HG03571 (cell line): ENCODE data around the gene AFF3.

Experiments
- ATAC-seq: cut with Tn5 transposase; IDR thresholded peaks from one replicate; pipeline ENCODE4 v1.9.1; 2021; ENCODE audit not compliant: unreplicated experiment

AFF3 gene

DNA sequence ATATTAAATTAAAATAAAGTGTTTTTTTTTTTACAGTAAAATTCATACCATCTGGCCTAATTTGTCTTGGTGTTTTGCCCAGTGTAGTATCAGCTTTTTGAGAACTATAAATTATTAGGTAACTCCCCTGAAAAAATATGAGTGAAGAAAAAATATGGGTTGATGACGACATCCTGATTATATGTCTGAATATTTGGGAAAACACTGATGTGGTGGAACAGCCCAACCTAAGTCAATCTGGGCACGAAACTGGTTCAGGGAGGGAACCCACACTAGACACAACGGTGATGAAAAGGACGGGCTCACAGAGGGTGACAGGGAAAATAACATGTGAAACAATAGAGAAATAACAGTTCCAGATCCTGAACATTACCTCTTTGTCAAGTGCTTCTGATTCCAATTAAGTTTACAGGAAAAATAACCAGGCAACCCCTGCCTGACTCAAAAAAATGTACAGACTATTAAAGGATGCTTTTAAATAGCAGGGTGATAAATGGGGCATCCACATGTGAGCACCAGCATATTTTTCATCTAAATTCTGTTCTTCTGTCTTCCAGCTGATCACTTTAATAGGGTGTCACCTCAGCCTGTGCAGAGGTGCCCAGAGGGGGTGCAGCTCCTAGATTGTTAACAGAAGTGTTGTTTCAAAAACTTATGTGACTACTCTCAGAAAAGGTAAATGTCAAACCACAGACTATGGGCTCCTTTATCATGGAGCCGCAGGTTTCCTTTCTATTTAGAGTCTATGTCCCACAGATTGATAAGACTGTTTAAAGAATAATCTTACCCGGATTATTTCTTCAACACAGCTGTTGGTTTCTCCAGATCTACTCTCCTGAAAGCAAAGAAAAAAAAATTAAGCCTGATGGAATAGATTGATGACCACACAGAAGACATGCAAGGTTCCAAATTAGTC lies 305.4 kb downstream of the AFF3 start:
- ATAC-seq, result no peak

- no peak for ATAC-seq
Observed at GRCh38 chr2:99834426-99834825, 308.0 kb downstream of the AFF3 start.

DNA sequence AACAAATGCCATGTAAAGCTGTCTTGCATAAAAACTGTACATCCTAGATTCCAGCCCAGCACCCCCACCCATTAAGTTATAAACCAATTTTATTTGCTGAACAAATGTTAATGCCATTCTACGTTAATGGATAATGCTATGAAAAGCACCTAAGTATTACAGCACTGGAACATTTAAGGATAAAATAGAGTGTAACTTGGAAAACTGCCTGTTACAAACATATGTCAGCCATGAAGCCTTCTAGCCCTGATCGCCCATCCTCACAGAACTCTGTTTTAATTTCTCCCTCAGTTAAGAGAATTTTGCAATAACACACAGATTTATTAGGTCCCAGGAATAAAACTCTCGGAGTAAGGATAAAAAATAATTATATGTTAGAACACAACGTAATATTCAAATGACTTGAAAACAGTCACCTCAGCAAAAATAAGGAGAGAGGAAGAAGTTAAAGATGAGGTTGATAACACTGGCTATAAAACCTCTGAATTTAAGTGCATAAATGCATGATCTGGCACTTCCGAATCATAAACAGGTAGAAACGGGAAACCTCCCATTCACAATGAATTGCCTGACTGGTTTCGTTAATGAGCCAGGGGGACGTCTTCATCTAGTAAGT lies 308.7 kb downstream of the AFF3 start:
- ATAC-seq, result no peak

GRCh38 chr2:99832926-99833325 lies 309.5 kb downstream of the AFF3 start:
- ATAC-seq, result no peak

- no peak for ATAC-seq
Observed at GRCh38 chr2:99831772-99832171, 310.6 kb downstream of the AFF3 start.

GRCh38 chr2:99827296-99827999 lies 314.9 kb downstream of the AFF3 start:
- no peak for ATAC-seq

- ATAC-seq, result no peak
Observed at GRCh38 chr2:99825630-99826029, 316.8 kb downstream of the AFF3 start.

DNA sequence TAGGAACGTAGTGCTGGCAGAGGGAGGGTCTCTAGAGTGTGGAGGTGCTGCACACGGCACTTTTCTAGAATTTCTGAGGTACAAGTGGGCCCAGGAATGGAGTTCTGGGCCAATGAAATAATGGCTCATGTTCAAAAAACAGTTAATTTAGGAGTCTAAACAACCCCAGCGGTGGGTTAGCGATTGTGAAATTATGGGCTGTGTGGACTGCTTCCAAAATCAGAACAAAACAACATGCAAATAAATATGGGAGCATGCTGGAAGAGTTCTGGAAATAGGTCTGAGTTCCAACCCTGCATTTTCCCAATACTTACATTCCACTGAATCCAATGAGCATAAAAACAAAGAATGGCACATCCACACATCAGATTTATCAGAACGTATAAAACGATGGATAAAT lies 317.6 kb downstream of the AFF3 start:
- no peak for ATAC-seq

GRCh38 chr2:99822474-99823207 lies 319.7 kb downstream of the AFF3 start:
- no peak for ATAC-seq

GRCh38 chr2:99821984-99822383 lies 320.4 kb downstream of the AFF3 start:
- no peak for ATAC-seq

DNA sequence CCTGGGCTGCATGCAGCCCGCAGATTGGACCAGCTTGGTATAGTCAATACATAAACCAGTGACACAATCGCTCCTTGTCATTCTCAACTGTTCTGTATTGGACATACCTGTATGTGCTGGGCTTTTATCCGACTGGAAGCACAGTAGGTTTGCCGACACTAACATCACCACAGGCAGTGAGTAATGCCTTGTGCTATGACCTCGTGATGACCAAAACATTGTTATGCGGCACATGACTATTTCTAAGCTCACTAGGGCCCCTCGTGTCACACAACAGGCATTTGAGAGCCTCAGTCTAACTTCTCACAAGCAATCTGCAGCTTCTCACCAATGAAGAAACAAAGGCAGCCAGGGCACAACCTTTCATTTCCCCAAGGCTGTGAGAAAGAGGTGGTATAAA lies 320.8 kb downstream of the AFF3 start:
- no peak for ATAC-seq

- no peak for ATAC-seq
Observed at GRCh38 chr2:99821039-99821438, 321.4 kb downstream of the AFF3 start.

- ATAC-seq, result no peak
Observed at GRCh38 chr2:99819766-99820165, 322.6 kb downstream of the AFF3 start.

GRCh38 chr2:99818842-99819241 lies 323.5 kb downstream of the AFF3 start:
- ATAC-seq, result no peak

DNA sequence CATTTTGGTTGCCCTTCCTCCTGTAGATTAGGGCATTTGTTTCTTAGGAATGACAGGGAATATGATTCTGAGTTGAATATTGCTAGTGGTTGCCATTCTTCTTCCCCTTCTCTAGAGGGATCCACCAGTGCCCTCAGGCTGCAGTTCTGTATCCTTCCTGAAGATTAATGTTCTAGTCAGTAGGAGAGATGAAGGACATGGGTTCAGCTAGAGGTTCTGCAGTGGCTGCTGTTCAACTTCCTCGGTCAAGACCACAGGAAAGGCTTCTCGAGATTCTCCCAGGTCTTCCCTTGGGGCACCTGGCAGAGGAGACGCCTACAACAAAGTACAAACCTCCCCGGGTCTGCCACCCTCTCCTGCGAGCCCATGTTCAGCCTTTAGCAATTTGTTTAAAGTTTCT lies 325.5 kb downstream of the AFF3 start:
- no peak for ATAC-seq

GRCh38 chr2:99812426-99812825 lies 330.0 kb downstream of the AFF3 start:
- ATAC-seq, result no peak

- ATAC-seq, result no peak
Observed at GRCh38 chr2:99811544-99811943, 330.8 kb downstream of the AFF3 start.

DNA sequence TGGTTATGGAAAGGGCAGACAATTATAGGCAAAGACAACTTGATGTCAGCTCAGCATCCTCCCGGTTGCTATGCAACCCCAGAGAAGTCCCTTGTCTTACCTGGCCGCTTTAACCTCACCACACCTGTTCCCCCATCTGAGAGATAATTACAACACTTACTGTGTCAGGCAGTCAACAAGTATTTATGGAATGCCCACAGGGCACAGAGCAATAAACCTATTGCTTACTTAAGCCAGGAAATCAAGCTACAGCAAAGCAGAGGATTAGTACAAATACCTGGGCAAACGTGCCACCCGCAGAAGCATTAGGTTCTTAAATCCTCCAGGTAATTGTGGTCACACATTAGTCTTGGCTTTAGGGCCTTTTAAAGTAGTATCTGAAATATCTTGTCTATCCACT lies 332.2 kb downstream of the AFF3 start:
- ATAC-seq, result no peak

DNA sequence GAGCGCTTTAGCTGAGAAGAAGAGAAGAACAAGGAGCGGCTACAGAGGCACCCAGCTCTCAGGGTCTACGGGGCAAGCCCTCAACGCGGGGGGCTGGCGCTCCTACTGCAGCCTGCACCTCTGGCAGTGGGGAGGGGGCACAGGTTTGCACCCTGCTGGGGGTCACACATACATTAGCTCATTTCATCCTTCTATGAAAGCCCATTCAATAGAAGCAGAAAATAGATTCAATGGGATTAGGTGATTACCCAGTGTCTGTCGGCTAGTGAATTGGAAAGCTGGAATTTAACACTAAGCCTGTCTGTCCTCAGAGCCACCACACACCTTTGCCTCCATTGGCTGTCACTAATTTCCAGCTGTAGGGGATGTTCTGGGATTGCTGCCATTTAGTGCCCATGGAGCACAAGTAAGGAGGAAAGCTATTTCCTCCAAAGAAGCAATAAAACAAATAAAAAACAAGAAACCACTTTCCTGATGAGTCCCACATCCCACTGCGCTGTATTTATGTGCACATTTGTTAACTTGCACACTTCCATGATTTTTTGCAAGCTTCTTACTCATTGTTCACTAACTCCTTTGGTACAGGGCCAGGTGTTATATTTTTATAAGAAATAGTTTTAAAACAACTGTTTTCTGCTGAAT lies 333.0 kb downstream of the AFF3 start:
- no peak for ATAC-seq

GRCh38 chr2:99808361-99809200 lies 333.8 kb downstream of the AFF3 start:
- no peak for ATAC-seq
